ENCODE measurements around the gene CYP2B6. TPM values are rescaled to one million over a fixed set of nuclear protein-coding genes. Genes with fewer than 3 reads are reported as not detected.
"Not testable (repeated sequence)": the region's sequence is repeated elsewhere in the genome, so short reads cannot be mapped to it uniquely, and the experiment has no call there.

CYP2B6 gene
- total RNA-seq, 1 donor from 2014 or later = not detected

- Mint-ChIP-seq H3K27ac (ENCODE audit: unreplicated experiment) (no peak overlapping the region), H3K36me3 (ENCODE audit: unreplicated experiment) (no peaks in the 10 kb centered on the region), H3K4me1 (ENCODE audit: low read depth, unreplicated experiment) (no peaks in the 10 kb centered on the region), H3K9me3 (ENCODE audit: unreplicated experiment) (no peaks in the 10 kb centered on the region), H3K4me3 (ENCODE audit: unreplicated experiment) (no peak overlapping the region), H3K27me3 (ENCODE audit: unreplicated experiment) (no peaks in the 10 kb centered on the region)
- no peak for TF ChIP-seq CTCF (IDR thresholded peaks at IDR 0.05; ENCODE audit: partially characterized antibody, unreplicated experiment)
- no peak for DNase-seq
These were observed 1.6 kb upstream of the CYP2B6 start for GRCh38 chr19:40989453-40989852.

GRCh38 chr19:40995355-40995754, 4.3 kb downstream of the CYP2B6 start:
- Mint-ChIP-seq H3K36me3 (ENCODE audit: unreplicated experiment) (no peaks in the 10 kb centered on the region), H3K27me3 (ENCODE audit: unreplicated experiment) (no peaks in the 10 kb centered on the region)

GRCh38 chr19:40999018-40999417, 7.9 kb downstream of the CYP2B6 start:
- not testable (repeated sequence) for H3K36me3 Mint-ChIP-seq (ENCODE audit: unreplicated experiment)

More at GRCh38 chr19:40995355-40995754, 4.3 kb downstream of the CYP2B6 start:
- no peaks in the 10 kb centered on the region for H3K4me1 Mint-ChIP-seq (ENCODE audit: low read depth, unreplicated experiment)
- TF ChIP-seq CTCF (IDR thresholded peaks at IDR 0.05; ENCODE audit: partially characterized antibody, unreplicated experiment) = no peak
- DNase-seq = no peak
- H3K4me3 Mint-ChIP-seq (ENCODE audit: unreplicated experiment) = no peak overlapping the region
- no peak overlapping the region for H3K27ac Mint-ChIP-seq (ENCODE audit: unreplicated experiment)
- no peaks in the 10 kb centered on the region for H3K9me3 Mint-ChIP-seq (ENCODE audit: unreplicated experiment)

GRCh38 chr19:41000310-41000737, 9.2 kb downstream of the CYP2B6 start:
- peaks cover 2% of the 10 kb centered on the region for H3K27me3 Mint-ChIP-seq (ENCODE audit: unreplicated experiment)
- no peaks in the 10 kb centered on the region for H3K4me1 Mint-ChIP-seq (ENCODE audit: low read depth, unreplicated experiment)
- H3K27ac Mint-ChIP-seq (ENCODE audit: unreplicated experiment) = no peak overlapping the region
- H3K9me3 Mint-ChIP-seq (ENCODE audit: unreplicated experiment) = no peaks in the 10 kb centered on the region
- no peak overlapping the region for H3K4me3 Mint-ChIP-seq (ENCODE audit: unreplicated experiment)
- H3K36me3 Mint-ChIP-seq (ENCODE audit: unreplicated experiment) = no peaks in the 10 kb centered on the region
- no peak for DNase-seq
- no peak for TF ChIP-seq CTCF (IDR thresholded peaks at IDR 0.05; ENCODE audit: partially characterized antibody, unreplicated experiment)

More at GRCh38 chr19:40999018-40999417, 7.9 kb downstream of the CYP2B6 start:
- H3K4me3 Mint-ChIP-seq (ENCODE audit: unreplicated experiment); H3K4me1 Mint-ChIP-seq (ENCODE audit: low read depth, unreplicated experiment); H3K27me3 Mint-ChIP-seq (ENCODE audit: unreplicated experiment); H3K27ac Mint-ChIP-seq (ENCODE audit: unreplicated experiment); DNase-seq; H3K9me3 Mint-ChIP-seq (ENCODE audit: unreplicated experiment): not testable (repeated sequence)

GRCh38 chr19:41001243-41001971, 10.3 kb downstream of the CYP2B6 start:
- TF ChIP-seq CTCF (IDR thresholded peaks at IDR 0.05; ENCODE audit: partially characterized antibody, unreplicated experiment) = no peak
- DNase-seq = no peak
- H3K4me1 Mint-ChIP-seq (ENCODE audit: low read depth, unreplicated experiment) = no peaks in the 10 kb centered on the region
- no peak overlapping the region for H3K27ac Mint-ChIP-seq (ENCODE audit: unreplicated experiment)
- no peaks in the 10 kb centered on the region for H3K36me3 Mint-ChIP-seq (ENCODE audit: unreplicated experiment)
- H3K27me3 Mint-ChIP-seq (ENCODE audit: unreplicated experiment) = peaks cover 2% of the 10 kb centered on the region
- H3K4me3 Mint-ChIP-seq (ENCODE audit: unreplicated experiment) = no peak overlapping the region
- no peaks in the 10 kb centered on the region for H3K9me3 Mint-ChIP-seq (ENCODE audit: unreplicated experiment)

- not testable (repeated sequence) for H3K27ac Mint-ChIP-seq (ENCODE audit: unreplicated experiment); H3K4me3 Mint-ChIP-seq (ENCODE audit: unreplicated experiment); DNase-seq; H3K9me3 Mint-ChIP-seq (ENCODE audit: unreplicated experiment); H3K27me3 Mint-ChIP-seq (ENCODE audit: unreplicated experiment); H3K36me3 Mint-ChIP-seq (ENCODE audit: unreplicated experiment); H3K4me1 Mint-ChIP-seq (ENCODE audit: low read depth, unreplicated experiment)
These were observed 12.6 kb downstream of the CYP2B6 start for GRCh38 chr19:41003656-41004055.
